Lung (tissue), 12 donors: ENCODE results near the gene LEMD3. TPM values are rescaled to one million over a fixed set of nuclear protein-coding genes. Genes with fewer than 3 reads are reported as not detected.

Source experiments
- ATAC-seq: fragments of 200-7000 bp; cut with Tn5 transposase; one replicate; pipeline ENCODE4 v1.9.1; 2020; ENCODE audit warnings: moderate number of reproducible peaks; ENCODE audit not compliant: insufficient read depth, low FRiP score
- DNase-seq, 3 donors: peaks; one replicate each; pipeline ENCODE4 v3.0.0-alpha.2; 2013 to 2017
- H3K27ac ChIP-seq, 2 donors: one replicate each; pipeline ENCODE4 v1.5.1; 2013; ENCODE audit warnings: mild to moderate bottlenecking in 2 of 2, moderate library complexity in 2 of 2, control low read depth in 1 of 2, inconsistent platforms in 1 of 2, low read depth in 1 of 2, low read length in 1 of 2
- H3K27me3 ChIP-seq, 3 donors: one replicate each; pipeline ENCODE4 v1.5.1; 2013; ENCODE audit warnings: low read length in 2 of 3; ENCODE audit not compliant: control insufficient read depth in 3 of 3, insufficient read depth in 3 of 3
- H3K36me3 ChIP-seq, 4 donors: one replicate each; pipeline ENCODE4 v1.5.1; 2013; ENCODE audit warnings: low read length in 4 of 4, mild to moderate bottlenecking in 1 of 4, moderate library complexity in 1 of 4; ENCODE audit not compliant: control insufficient read depth in 4 of 4, insufficient read depth in 4 of 4
- H3K4me1 ChIP-seq, 5 donors: one replicate each; pipeline ENCODE4 v1.5.1; 2013; ENCODE audit warnings: low read length in 5 of 5, mild to moderate bottlenecking in 2 of 5, moderate library complexity in 1 of 5; ENCODE audit not compliant: control insufficient read depth in 5 of 5, insufficient read depth in 5 of 5
- H3K4me3 ChIP-seq: one replicate; pipeline ENCODE4 v1.5.1; 2013; ENCODE audit warnings: mild to moderate bottlenecking, control low read depth, moderate library complexity
- H3K9ac ChIP-seq, 2 donors: one replicate each; pipeline ENCODE4 v1.5.1; 2013; ENCODE audit warnings: low read length in 2 of 2, control low read depth in 1 of 2; ENCODE audit not compliant: insufficient read depth in 1 of 2
- H3K9me3 ChIP-seq, 4 donors: one replicate each; pipeline ENCODE4 v1.5.1; 2013; ENCODE audit warnings: low read length in 3 of 4, mild to moderate bottlenecking in 1 of 4, moderate library complexity in 1 of 4; ENCODE audit not compliant: control insufficient read depth in 4 of 4, insufficient read depth in 3 of 4
- CTCF ChIP-seq: IDR thresholded peaks from 2 replicates; pipeline ENCODE4 v1.5.1; 2012; ENCODE audit warnings: mild to moderate bottlenecking; ENCODE audit errors: control extremely low read depth, extremely low read depth
- WGBS, 2 donors: extraction: QIAGEN DNeasy Blood & Tissue Kit; methylation state at CpG; one replicate each; pipeline ENCODE4 v1.1.7; 2013; 5-methylcytosine and 5-hydroxymethylcytosine counted together
- polyA plus RNA-seq, 2 donors: library from polyadenylated mRNA; stranded (reverse); fragments of 200-250 nt; gene quantifications; one replicate each; pipeline ENCODE4 v1.2.1, GENCODE V29; 2013
- total RNA-seq, 2 donors: library from RNA; depleted of rRNA in 1 of 2; stranded (reverse); fragments of >200 nt in 1 of 2; gene quantifications; one replicate each; pipeline ENCODE4 v1.2.1, GENCODE V29; 2014 to 2021
- donor health status: control.
- donor health status: control.
- donor health status: Bipolar disorder and iron deficiency.
- donor health status: healthy.
- donor health status: DM: yes; HTN: yes; CAD: no.

LEMD3 gene
- total and polyA plus RNA-seq, 4 donors = 10.2 to 72.4 (median 23.0) TPM

GRCh38 chr12:65209655-65210043 lies 40.3 kb downstream of the LEMD3 start:
- no peak for TF ChIP-seq CTCF
- ATAC-seq (no peak), DNase-seq (no peak)
- Histone ChIP-seq H3K36me3 (peaks cover 0 to 10% (median under 1%) of the 10 kb centered on the region in 4 donors), H3K27me3 (no peaks in the 10 kb centered on the region), H3K4me3 (no peak overlapping the region), H3K9ac (no peak overlapping the region), H3K27ac (no peak overlapping the region), H3K9me3 (no peaks in the 10 kb centered on the region), H3K4me1 (peaks cover 0 to 14% (median 0%) of the 10 kb centered on the region in 5 donors)
- 12 to 32% methylated on average over 2 of the region's 2 CpGs for WGBS, 2 donors

DNA sequence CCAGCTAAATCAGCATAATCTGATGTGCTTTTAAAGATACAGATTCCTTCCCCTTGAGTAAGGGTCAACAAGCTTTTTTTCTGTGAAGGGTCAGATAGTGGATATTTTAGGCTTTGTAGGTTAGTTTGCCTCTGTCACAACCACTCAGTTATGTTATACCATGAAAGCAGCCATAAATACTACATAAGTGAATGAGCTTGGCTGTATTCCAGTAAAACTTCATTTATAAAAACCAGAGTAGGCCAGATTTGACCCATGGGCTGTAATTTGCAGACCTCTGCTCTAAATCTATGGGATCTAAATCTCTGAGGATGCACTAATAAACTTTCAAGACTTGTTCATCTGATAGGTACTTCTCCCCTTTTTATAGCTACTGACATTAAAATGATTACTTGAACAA lies 47.7 kb downstream of the LEMD3 start:
- H3K27ac ChIP-seq = no peak overlapping the region
- H3K4me3 ChIP-seq = no peak overlapping the region
- peaks cover 0 to 10% (median 0%) of the 10 kb centered on the region in 5 donors for H3K4me1 ChIP-seq
- H3K36me3 ChIP-seq = peaks cover 2 to 26% (median 14%) of the 10 kb centered on the region in 4 donors
- no peaks in the 10 kb centered on the region for H3K27me3 ChIP-seq
- no peak overlapping the region for H3K9ac ChIP-seq
- TF ChIP-seq CTCF = no peak
- DNase-seq (peak in 2 of 3 donors; percentile 38 to 61), ATAC-seq (no peak)
- peaks cover 0 to 5% (median under 1%) of the 10 kb centered on the region in 4 donors for H3K9me3 ChIP-seq

- Histone ChIP-seq H3K27ac (no peak overlapping the region), H3K4me3 (no peak overlapping the region), H3K9ac (no peak overlapping the region), H3K36me3 (peaks cover 4 to 23% (median 13%) of the 10 kb centered on the region in 4 donors), H3K27me3 (no peaks in the 10 kb centered on the region), H3K4me1 (peaks cover 0 to 10% (median 0%) of the 10 kb centered on the region in 5 donors), H3K9me3 (peaks cover 0 to 5% (median under 1%) of the 10 kb centered on the region in 4 donors)
- ATAC-seq (no peak), DNase-seq (no peak)
- 98% methylated on average over 2 of the region's 2 CpGs for WGBS, 2 donors
- no peak for TF ChIP-seq CTCF
Observed at GRCh38 chr12:65220761-65221160, 51.4 kb downstream of the LEMD3 start.

DNA sequence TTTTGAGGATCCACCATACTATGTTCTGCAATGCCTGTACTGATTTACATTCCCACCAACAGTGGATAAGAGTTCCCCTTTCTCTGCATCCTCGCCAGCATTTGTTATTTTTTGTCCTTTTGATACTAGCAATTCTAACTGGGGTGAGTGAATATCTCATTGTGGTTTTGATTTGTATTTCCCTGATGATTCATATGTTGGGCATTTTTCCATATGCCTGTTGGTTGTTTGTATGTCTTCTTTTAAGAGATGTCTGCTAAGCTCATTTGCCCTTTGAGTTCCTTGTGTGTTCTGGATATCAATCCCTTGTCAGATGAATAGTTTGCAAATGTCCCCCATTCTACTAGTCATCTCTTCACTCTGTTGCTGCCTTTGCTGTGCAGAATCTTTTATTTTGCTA lies 60.1 kb downstream of the LEMD3 start:
- 84 to 87% methylated on average over 1 of the region's 1 CpG for WGBS, 2 donors
- no peak for TF ChIP-seq CTCF
- Histone ChIP-seq H3K4me1 (peaks cover 0 to 2% (median 0%) of the 10 kb centered on the region in 5 donors), H3K4me3 (no peak overlapping the region), H3K27me3 (no peaks in the 10 kb centered on the region), H3K9me3 (peaks cover 0 to 6% (median 0%) of the 10 kb centered on the region in 4 donors), H3K9ac (no peak overlapping the region), H3K27ac (no peak overlapping the region), H3K36me3 (peaks cover 0 to 32% (median 8%) of the 10 kb centered on the region in 4 donors)
- ATAC-seq (no peak), DNase-seq (no peak)
